Stimulated activated CD8-positive, alpha-beta memory T cell treated with anti-CD3 and anti-CD28 coated beads, Interleukin-4, amount 100 ng/mL, for 1 hour (primary cell): ENCODE measurements around the gene RNF181.
"Not testable (repeated sequence)": the region's sequence is repeated elsewhere in the genome, so short reads cannot be mapped to it uniquely, and the experiment has no call there.

Experiments
- DNase-seq, 2 donors: peaks; one replicate each; pipeline ENCODE4 v3.0.0-alpha.2; 2020; ENCODE audit warnings: low read depth in 2 of 2, low spot score in 1 of 2

The RNF181 gene

GRCh38 chr2:85577063-85577385 lies 18.5 kb upstream of the RNF181 start:
- DNase-seq = no peak

- no peak for DNase-seq
These were observed 17.9 kb upstream of the RNF181 start, which contains the start of gene VAMP8 for GRCh38 chr2:85577386-85578242. TSS of gene VAMP8 (plus strand) at chr2:85577586. CDS start at chr2:85577647, 61 bp downstream.

DNA sequence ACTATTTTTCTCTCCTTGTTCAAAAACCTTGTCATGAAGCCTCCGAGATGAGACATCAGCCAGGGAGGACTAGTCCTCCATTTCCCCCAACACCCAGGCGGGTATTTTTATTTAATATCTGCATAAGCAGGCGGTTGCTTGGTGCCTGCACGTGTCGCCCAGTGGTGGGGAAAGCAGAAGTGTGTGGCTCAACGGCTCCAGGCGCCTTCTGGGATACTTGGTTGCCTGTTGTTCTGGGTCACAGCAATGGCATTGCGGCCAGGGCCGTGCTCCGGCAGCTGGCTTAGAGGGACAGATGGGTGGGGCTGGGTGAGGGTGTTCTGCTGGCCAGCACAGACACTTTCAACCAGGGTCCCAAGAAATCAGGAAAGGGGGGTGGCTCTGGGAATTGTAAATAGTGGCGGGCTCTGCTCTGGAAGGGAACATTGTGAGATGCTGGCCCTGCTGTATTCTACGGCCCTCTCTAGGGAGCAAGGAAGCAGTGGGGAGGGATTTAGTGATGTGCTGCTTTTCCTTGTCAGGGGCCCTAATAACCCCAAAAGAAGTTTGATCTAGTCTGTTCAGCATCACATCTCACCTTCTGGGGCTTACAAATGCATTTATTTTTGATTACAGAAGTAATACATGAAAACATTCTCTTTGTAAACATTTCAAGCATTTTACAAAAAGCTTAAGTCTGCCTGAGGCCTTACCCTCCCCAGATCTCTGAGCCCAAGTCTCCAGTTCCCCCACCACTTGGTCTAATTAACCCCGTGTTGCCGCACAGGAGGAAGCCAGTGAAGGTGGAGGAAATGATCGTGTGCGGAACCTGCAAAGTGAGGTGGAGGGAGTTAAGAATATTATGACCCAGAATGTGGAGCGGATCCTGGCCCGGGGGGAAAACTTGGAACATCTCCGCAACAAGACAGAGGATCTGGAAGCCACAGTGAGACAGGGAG lies 17.0 kb upstream of the RNF181 start:
- no peak for DNase-seq

DNA sequence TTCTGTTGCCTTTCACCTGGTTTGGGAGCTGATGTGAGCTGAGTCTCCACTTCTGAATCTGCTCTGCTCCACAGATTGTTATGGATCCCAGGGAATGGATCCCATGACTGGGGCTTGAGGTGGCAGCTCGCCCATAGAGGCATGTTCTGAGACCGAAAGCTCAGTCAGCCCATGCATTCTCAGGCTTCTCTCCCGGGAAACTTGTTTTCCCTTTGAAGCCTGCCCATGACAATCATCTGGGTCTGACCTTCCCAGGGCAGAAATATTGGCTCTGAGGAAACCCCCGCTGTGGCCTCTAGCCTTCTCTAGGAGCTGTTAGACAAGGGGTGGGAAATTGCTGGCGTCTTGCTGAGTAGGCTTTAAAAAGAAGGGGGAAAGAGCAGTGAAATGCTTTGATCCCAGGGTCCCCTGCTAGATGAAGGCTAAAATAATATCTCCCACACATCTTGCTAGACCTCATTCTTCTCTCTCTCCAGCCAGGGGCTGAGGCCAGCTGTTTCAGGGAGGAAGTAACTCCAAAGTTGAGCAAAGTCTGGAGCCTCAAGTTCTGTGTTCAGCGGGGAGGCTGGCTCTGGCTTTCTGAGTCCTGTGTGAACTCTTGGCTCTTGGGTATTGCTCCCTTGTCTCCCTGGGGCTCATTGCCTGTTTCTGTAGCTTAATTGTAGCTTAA lies 16.1 kb upstream of the RNF181 start:
- DNase-seq = no peak

GRCh38 chr2:85580206-85580605 lies 15.3 kb upstream of the RNF181 start:
- DNase-seq = no peak

GRCh38 chr2:85582492-85582891 lies 13.1 kb upstream of the RNF181 start:
- no peak for DNase-seq

GRCh38 chr2:85583667-85584353 lies 11.7 kb upstream of the RNF181 start:
- no peak for DNase-seq

GRCh38 chr2:85584354-85584856 lies 11.1 kb upstream of the RNF181 start, which contains the start of gene VAMP5:
TSS of gene VAMP5 (plus strand) at chr2:85584431. CDS start at chr2:85584491, 60 bp downstream.
- DNase-seq = no peak

- no peak for DNase-seq
These were observed 10.4 kb upstream of the RNF181 start for GRCh38 chr2:85584857-85585780.

- no peak for DNase-seq
These were observed 9.8 kb upstream of the RNF181 start for GRCh38 chr2:85585781-85586105.

DNA sequence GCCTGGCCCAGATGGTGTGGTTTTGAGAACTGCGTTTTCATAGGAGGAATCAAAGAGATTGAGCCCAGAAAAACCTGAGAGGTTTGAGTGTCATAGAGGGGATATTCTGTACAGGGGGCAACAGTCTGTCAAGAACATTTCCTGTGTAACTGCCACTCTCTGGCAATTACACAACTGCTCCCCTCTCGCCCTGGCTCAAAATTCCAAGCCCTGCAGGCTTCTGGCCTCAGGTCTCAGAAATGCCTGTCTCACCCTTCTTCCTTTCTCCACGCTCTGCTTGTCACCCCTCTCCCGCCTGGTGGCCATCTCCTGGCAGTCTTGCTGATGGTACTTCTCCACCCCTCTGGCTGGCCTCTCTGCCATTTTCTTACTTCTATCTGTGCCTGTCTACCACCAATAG lies 7.3 kb upstream of the RNF181 start:
- DNase-seq = no peak

DNA sequence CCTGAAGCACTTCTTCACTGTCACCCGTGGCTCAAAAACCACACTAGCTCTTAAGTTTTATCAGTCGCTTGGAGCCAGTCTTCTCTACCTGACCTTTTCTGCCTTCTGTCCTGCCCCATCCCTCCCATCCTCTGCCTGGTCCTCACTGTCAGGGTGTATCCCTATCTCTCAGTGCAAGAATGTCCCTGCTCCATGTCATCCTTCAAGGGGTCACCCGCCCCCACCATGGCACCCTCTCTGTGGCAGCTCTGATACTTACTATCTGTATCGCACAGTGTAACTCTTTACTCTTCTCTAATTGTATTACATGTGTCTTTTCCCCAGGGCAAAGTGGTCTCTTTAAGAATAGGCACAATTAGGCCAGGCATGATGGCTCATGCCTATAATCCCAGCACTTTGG lies 6.9 kb upstream of the RNF181 start:
- DNase-seq = no peak

DNA sequence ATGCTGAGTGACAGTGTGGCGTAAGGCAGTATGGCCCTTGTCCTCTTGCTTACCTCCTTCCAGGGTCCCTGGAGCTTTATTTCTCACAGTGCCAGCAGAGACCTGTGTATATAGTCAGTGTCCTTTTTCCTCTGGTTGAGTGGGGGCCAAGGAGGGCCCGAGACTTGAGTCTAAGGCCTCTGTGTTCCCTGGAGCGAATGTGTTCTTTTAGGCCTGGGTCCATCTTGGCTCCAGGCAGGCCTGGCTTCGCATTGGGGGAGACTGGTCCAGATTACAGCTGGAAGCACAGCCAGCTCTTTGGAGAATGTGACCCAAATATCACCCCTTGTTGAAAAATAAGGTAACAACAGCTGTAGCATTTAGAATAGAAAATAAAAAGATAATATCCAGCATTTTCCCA lies 6.4 kb upstream of the RNF181 start:
- no peak for DNase-seq

- DNase-seq = no peak
These were observed 5.4 kb upstream of the RNF181 start for GRCh38 chr2:85589982-85590791.

DNA sequence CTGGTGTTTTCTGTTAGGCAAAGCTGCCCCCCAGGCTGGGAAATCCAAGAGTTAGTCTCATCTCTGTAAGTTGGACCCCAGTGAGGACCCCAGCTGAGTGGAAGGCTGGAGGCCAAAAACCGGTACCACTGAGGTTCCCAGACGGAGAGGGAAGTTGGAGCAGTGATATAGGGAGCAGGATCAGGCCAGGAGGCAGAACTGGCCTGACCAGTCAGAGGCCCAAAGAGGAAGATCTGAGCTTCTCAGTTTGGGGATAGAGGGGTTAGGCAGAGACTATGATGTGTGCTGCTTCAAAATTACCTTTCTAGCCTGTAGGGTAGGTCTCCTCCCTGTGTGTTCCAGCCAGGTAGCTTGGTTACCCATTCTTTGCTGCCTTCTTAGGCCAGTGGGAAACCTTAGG lies 4.6 kb upstream of the RNF181 start:
- DNase-seq = no peak

DNA sequence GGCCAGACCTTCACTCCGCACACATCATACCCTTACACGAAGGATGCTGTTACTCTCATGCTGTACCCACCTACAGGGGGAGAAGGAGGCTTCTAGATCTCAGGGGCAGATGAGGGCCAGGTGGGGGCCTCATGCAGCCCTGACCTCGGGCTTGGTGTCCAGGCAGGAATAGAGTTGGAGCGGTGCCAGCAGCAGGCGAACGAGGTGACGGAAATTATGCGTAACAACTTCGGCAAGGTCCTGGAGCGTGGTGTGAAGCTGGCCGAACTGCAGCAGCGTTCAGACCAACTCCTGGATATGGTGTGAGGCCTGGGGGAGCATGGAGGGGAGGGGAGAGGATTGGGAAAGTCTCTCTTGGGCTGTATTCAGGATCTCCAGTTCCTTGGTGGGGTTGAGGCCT lies 4.0 kb upstream of the RNF181 start:
- no peak for DNase-seq

- DNase-seq = not testable (repeated sequence)
These were observed 3.2 kb upstream of the RNF181 start for GRCh38 chr2:85592299-85592698.

GRCh38 chr2:85593023-85593422 lies 2.5 kb upstream of the RNF181 start:
- DNase-seq = no peak

GRCh38 chr2:85594715-85595300 lies 737 bp upstream of the RNF181 start:
- no peak for DNase-seq
